ENCODE measurements around the gene WASHC2C. TPM values are rescaled to one million over a fixed set of nuclear protein-coding genes. Genes with fewer than 3 reads are reported as not detected.
"Not testable (repeated sequence)": the region's sequence is repeated elsewhere in the genome, so short reads cannot be mapped to it uniquely, and the experiment has no call there.

The WASHC2C gene
- total and polyA plus RNA-seq, 4 donors = 10.4 to 57.2 (median 34.5) TPM

DNA sequence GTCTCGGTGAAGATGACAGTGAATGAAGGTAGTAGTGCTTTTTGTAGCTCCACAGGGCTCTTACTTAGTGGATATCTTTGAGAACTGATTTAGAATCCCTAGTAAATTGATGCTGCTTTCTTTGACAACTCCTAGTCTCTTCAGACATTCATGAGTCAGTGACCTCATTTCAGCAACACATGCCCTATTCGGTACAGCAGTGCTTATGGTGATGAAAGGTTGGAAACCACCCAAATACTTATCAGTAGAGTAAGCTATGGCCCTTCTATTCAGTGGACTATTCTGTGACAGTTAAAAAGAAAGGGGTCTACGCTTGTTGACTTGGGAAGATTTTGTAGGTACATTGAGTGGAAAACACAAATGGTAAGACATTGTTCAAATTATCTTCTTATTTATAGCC is 29.0 kb downstream of the WASHC2C start:
- H3K4me1 ChIP-seq (ENCODE audit: control insufficient read depth in 1 of 2, insufficient read depth in 2 of 2, low read length in 2 of 2); H3K4me3 ChIP-seq (ENCODE audit: low read length in 2 of 2); intact Hi-C loops (cut with DNase I); H3K27me3 ChIP-seq (ENCODE audit: control insufficient read depth in 1 of 2, insufficient read depth in 2 of 2, low read length in 1 of 2); H3K36me3 ChIP-seq (ENCODE audit: control insufficient read depth in 1 of 2, insufficient read depth in 2 of 2, low read length in 1 of 2); H3K27ac ChIP-seq (ENCODE audit: low read depth in 1 of 2, low read length in 2 of 2); ATAC-seq (ENCODE audit: low FRiP score); DNase-seq; H3K9me3 ChIP-seq (ENCODE audit: control insufficient read depth, low read length): not testable (repeated sequence)
- WGBS, 2 donors = 90 to 92% methylated on average over 1 of the region's 3 CpGs

DNA sequence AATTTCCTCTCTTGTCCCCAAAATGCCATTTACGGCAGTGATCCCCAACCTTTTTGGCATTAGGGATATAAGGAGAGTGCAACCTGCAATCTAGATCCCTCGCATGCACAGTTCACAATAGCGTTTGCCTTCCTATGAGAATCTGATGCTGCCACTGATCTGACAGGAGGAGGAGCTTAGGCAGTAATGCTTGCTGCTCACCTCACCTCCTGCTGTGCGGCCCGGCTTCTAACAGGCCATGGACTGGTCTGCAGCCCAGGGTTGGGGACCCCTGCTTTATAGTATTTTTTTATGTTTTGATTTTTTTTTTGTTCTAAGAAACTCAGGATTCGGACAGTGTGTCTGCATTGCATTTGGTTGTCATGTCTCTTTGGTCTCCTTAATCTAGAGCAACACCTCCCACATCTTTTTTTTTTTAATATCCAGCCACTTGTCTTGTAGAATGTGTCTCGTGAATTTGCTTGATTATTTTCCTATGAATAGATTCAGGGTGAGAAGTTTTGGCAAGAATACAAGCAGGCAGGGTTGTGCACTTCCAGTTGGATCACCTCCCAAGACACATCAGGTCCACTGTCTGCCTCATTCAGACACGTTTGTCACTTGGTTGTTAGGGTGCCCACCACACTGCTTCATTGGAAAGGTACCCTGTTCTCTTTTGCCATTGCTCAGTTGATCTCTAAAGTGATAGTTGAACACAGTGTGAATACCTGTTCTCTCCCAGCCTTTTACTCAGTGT is 30.8 kb downstream of the WASHC2C start:
- DNase-seq; ATAC-seq (ENCODE audit: low FRiP score); intact Hi-C loops (cut with DNase I); H3K27ac ChIP-seq (ENCODE audit: low read depth in 1 of 2, low read length in 2 of 2); H3K27me3 ChIP-seq (ENCODE audit: control insufficient read depth in 1 of 2, insufficient read depth in 2 of 2, low read length in 1 of 2); H3K4me3 ChIP-seq (ENCODE audit: low read length in 2 of 2); H3K36me3 ChIP-seq (ENCODE audit: control insufficient read depth in 1 of 2, insufficient read depth in 2 of 2, low read length in 1 of 2); H3K9me3 ChIP-seq (ENCODE audit: control insufficient read depth, low read length); H3K4me1 ChIP-seq (ENCODE audit: control insufficient read depth in 1 of 2, insufficient read depth in 2 of 2, low read length in 2 of 2): not testable (repeated sequence)
- 76 to 78% methylated on average over 8 of the region's 8 CpGs for WGBS, 2 donors

DNA sequence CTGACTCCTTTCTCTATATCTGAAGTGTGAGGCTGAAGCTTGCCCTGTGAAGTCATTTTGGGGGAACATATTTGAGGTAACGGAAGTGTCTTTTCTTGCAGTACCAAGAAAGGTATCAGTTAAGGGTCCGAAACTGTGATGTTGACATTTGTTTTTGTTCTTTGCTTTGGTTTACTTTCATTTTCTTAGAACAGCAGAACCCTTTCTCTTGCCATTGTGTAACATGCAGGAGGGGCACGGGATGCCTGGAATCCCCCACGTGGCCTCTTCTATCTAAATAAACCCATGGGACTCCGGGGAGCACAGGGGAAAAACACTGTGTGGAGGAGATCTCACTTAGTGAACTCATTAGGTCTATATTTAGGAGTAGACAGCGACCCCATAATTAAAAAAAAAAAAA is 34.6 kb downstream of the WASHC2C start:
- 72 to 87% methylated on average over 6 of the region's 6 CpGs for WGBS, 2 donors
- H3K9me3 ChIP-seq (ENCODE audit: control insufficient read depth, low read length); H3K27ac ChIP-seq (ENCODE audit: low read depth in 1 of 2, low read length in 2 of 2); H3K27me3 ChIP-seq (ENCODE audit: control insufficient read depth in 1 of 2, insufficient read depth in 2 of 2, low read length in 1 of 2); ATAC-seq (ENCODE audit: low FRiP score); H3K36me3 ChIP-seq (ENCODE audit: control insufficient read depth in 1 of 2, insufficient read depth in 2 of 2, low read length in 1 of 2); DNase-seq; H3K4me3 ChIP-seq (ENCODE audit: low read length in 2 of 2); intact Hi-C loops (cut with DNase I); H3K4me1 ChIP-seq (ENCODE audit: control insufficient read depth in 1 of 2, insufficient read depth in 2 of 2, low read length in 2 of 2): not testable (repeated sequence)

DNA sequence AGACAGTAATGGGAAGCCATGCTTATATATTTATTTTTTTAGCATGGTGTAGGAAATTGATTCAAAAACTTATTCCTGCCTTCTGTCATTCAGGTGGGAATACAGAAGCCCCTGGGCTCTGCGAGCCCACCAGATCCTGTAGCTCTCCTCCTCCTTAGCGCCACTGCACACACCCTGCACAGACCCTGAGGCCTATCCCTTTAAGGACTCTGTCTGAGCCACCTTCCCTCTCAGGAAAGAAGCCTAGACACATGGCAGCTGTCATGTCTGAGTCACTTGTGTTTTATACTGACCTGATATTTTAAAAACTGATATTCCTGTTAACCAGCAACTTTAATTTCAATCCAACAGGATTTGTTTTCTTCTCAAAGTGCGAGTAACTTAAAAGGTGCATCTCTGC is 36.0 kb downstream of the WASHC2C start:
- H3K4me3 ChIP-seq (ENCODE audit: low read length in 2 of 2); H3K27ac ChIP-seq (ENCODE audit: low read depth in 1 of 2, low read length in 2 of 2); H3K4me1 ChIP-seq (ENCODE audit: control insufficient read depth in 1 of 2, insufficient read depth in 2 of 2, low read length in 2 of 2); ATAC-seq (ENCODE audit: low FRiP score); H3K9me3 ChIP-seq (ENCODE audit: control insufficient read depth, low read length); intact Hi-C loops (cut with DNase I); H3K27me3 ChIP-seq (ENCODE audit: control insufficient read depth in 1 of 2, insufficient read depth in 2 of 2, low read length in 1 of 2); DNase-seq; H3K36me3 ChIP-seq (ENCODE audit: control insufficient read depth in 1 of 2, insufficient read depth in 2 of 2, low read length in 1 of 2): not testable (repeated sequence)
- WGBS, 2 donors = 79 to 92% methylated on average over 2 of the region's 3 CpGs

DNA sequence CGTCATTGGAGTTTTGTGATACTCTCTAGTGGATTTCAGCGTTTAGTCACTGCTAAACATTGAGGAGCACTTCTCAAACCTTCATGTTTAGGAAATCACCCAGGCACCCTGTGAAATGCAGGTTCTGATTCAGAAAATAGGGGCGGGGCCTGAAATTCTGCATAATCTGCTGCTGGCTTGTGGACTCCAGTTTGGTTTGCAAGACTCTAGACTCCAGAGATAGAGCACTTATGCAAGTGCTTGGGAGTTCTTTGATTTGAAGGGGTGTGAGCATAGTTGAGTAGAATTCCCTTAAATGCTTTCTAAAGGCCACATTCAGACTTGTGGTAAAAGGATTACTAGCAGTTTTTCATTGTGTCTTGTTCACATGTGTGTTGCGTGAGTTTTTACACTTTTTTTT is 41.3 kb downstream of the WASHC2C start:
- H3K4me3 ChIP-seq (ENCODE audit: low read length in 2 of 2); H3K9me3 ChIP-seq (ENCODE audit: control insufficient read depth, low read length); ATAC-seq (ENCODE audit: low FRiP score); H3K4me1 ChIP-seq (ENCODE audit: control insufficient read depth in 1 of 2, insufficient read depth in 2 of 2, low read length in 2 of 2); H3K27ac ChIP-seq (ENCODE audit: low read depth in 1 of 2, low read length in 2 of 2); intact Hi-C loops (cut with DNase I); DNase-seq; H3K36me3 ChIP-seq (ENCODE audit: control insufficient read depth in 1 of 2, insufficient read depth in 2 of 2, low read length in 1 of 2); H3K27me3 ChIP-seq (ENCODE audit: control insufficient read depth in 1 of 2, insufficient read depth in 2 of 2, low read length in 1 of 2): not testable (repeated sequence)
- WGBS, 2 donors = 89 to 90% methylated on average over 3 of the region's 4 CpGs

DNA sequence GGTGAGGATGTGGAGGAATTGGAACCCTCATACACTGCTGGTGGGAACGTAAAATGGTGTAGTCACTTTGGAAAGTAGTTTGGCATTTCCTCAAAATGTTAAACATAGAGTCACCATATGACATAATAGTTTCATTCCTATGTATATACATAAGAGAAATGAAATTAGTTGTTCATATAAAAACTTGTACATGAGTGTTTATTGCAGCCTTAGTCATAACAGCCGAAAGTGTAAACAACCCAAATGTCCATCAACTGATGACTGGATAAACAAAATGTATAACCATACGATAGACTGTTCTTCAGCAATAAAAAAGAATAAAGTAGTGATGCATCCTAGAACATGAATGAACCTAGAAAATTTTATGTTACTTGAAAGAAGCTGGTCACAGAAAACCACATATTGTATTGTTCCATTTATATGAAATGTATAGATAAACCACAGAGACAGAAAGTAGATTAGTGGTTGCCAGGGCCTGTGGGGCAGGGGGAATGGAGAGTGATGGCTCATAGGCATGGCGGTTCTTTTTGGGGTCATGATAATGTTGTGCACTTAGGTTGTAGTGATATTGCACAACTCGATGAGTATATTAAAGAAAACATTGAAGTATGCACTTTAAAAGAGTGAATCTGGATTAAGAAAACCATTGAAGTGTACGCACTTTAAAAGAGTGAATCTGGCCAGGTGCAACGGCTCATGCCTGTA is 44.8 kb downstream of the WASHC2C start:
- H3K4me3 ChIP-seq (ENCODE audit: low read length in 2 of 2); H3K9me3 ChIP-seq (ENCODE audit: control insufficient read depth, low read length); H3K36me3 ChIP-seq (ENCODE audit: control insufficient read depth in 1 of 2, insufficient read depth in 2 of 2, low read length in 1 of 2); intact Hi-C loops (cut with DNase I); DNase-seq; ATAC-seq (ENCODE audit: low FRiP score); H3K27me3 ChIP-seq (ENCODE audit: control insufficient read depth in 1 of 2, insufficient read depth in 2 of 2, low read length in 1 of 2); H3K4me1 ChIP-seq (ENCODE audit: control insufficient read depth in 1 of 2, insufficient read depth in 2 of 2, low read length in 2 of 2); H3K27ac ChIP-seq (ENCODE audit: low read depth in 1 of 2, low read length in 2 of 2): not testable (repeated sequence)
- 94 to 95% methylated on average over 5 of the region's 7 CpGs for WGBS, 2 donors

DNA sequence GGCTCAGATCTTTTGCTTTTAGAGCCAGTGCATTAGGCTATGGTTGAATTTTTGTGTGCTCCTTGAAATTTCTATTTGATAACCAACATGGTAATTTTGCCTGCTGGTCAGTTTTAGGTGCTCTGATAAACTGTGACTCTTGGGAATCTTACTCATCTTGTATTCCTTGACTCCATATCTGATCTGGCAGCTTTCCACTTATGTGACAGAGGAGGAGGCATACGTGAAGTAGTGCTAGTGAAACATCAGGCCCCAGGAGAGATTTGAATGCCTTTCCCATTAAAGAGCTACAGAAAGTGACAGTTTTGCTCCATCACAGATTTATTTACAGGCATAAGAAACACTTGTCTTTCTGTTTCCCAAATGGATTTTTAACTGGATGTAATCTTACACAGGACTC is 59.2 kb downstream of the WASHC2C start:
- H3K4me3 ChIP-seq (ENCODE audit: low read length in 2 of 2); H3K27me3 ChIP-seq (ENCODE audit: control insufficient read depth in 1 of 2, insufficient read depth in 2 of 2, low read length in 1 of 2); H3K36me3 ChIP-seq (ENCODE audit: control insufficient read depth in 1 of 2, insufficient read depth in 2 of 2, low read length in 1 of 2); H3K4me1 ChIP-seq (ENCODE audit: control insufficient read depth in 1 of 2, insufficient read depth in 2 of 2, low read length in 2 of 2); ATAC-seq (ENCODE audit: low FRiP score); intact Hi-C loops (cut with DNase I); DNase-seq; H3K27ac ChIP-seq (ENCODE audit: low read depth in 1 of 2, low read length in 2 of 2); H3K9me3 ChIP-seq (ENCODE audit: control insufficient read depth, low read length): not testable (repeated sequence)
- WGBS, 2 donors = 40 to 67% methylated on average over 1 of the region's 1 CpG

DNA sequence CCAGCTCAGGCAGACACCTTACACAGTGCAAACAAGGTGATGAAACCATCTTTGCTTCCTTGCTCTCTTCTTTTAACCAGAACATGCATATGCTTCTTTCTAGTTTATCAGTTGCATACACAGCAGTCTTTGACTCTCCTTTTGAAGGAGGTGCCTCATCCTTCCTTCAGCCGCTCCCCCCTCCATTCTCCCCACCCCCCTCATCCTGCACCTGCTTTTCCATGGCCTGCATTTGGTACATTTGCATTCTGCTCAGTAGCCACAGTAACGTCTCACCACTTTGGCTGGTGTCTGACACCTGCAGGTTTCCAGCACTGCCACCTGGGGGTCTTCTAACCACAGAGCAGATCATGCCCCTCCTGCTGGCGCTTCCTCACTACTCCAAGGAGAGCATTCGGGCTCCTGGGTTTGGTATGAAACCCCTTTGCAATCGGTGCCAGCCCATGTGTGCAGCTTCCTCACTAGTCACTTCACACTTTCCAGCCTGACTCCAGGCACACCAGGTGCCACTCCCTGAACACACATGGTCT is 60.2 kb downstream of the WASHC2C start:
- intact Hi-C loops (cut with DNase I); H3K9me3 ChIP-seq (ENCODE audit: control insufficient read depth, low read length); H3K4me1 ChIP-seq (ENCODE audit: control insufficient read depth in 1 of 2, insufficient read depth in 2 of 2, low read length in 2 of 2); H3K4me3 ChIP-seq (ENCODE audit: low read length in 2 of 2); H3K36me3 ChIP-seq (ENCODE audit: control insufficient read depth in 1 of 2, insufficient read depth in 2 of 2, low read length in 1 of 2); ATAC-seq (ENCODE audit: low FRiP score); H3K27ac ChIP-seq (ENCODE audit: low read depth in 1 of 2, low read length in 2 of 2); H3K27me3 ChIP-seq (ENCODE audit: control insufficient read depth in 1 of 2, insufficient read depth in 2 of 2, low read length in 1 of 2); DNase-seq: not testable (repeated sequence)
- WGBS, 2 donors = 45 to 65% methylated on average over 2 of the region's 5 CpGs

DNA sequence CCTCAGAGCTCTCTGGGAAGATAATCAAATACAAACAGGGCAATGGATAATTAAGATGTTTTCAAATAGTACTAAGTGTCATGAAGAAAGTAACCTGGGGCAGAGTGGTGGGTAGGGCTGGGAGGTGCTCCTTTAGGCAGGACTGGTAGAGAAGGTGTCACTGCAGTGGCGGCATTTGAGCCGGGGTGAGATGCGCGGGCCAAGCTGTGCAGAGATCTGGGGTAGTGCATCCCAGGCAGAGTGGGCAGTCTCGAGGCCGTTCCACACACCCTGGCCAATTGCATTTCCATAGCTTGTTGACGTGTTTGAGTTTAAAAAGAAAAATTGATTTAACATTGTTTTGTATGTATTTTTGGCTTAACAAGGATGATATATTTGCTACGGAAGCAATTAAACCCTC is 62.9 kb downstream of the WASHC2C start:
- H3K4me1 ChIP-seq (ENCODE audit: control insufficient read depth in 1 of 2, insufficient read depth in 2 of 2, low read length in 2 of 2); H3K27me3 ChIP-seq (ENCODE audit: control insufficient read depth in 1 of 2, insufficient read depth in 2 of 2, low read length in 1 of 2); intact Hi-C loops (cut with DNase I); ATAC-seq (ENCODE audit: low FRiP score); H3K27ac ChIP-seq (ENCODE audit: low read depth in 1 of 2, low read length in 2 of 2); H3K4me3 ChIP-seq (ENCODE audit: low read length in 2 of 2); H3K9me3 ChIP-seq (ENCODE audit: control insufficient read depth, low read length); H3K36me3 ChIP-seq (ENCODE audit: control insufficient read depth in 1 of 2, insufficient read depth in 2 of 2, low read length in 1 of 2): not testable (repeated sequence)
- peak in 1 of 2 donors; percentile 67 for DNase-seq
- 95 to 97% methylated on average over 8 of the region's 8 CpGs for WGBS, 2 donors
